ENCODE results near the gene HEMGN. TPM values are rescaled to one million over a fixed set of nuclear protein-coding genes. Genes with fewer than 3 reads are reported as not detected.

The HEMGN gene
- total and polyA plus RNA-seq, 2 of the 4 experiments (the other 2 are of a cell fraction) = not detected

GRCh38 chr9:97963232-97963631 lies 25.3 kb upstream of the HEMGN start:
- Histone ChIP-seq H4K5ac (ENCODE audit: low read depth, low read length) (no peak overlapping the region), H3K56ac (ENCODE audit: extremely low read depth, insufficient read depth, low read length) (no peak overlapping the region), H3K14ac (replicated peaks; ENCODE audit: low read depth, low read length) (no peak overlapping the region), H3K36me3 (ENCODE audit: control insufficient read depth, insufficient read depth, low read length) (no peaks in the 10 kb centered on the region), H2AFZ (replicated peaks; ENCODE audit: low read length, poor library complexity) (no peak overlapping the region), H3K27ac (ENCODE audit: insufficient read depth, low read length) (no peak overlapping the region), H3K4ac (ENCODE audit: low read depth, low read length) (no peak overlapping the region), H3K27me3 (ENCODE audit: control insufficient read depth, insufficient read depth, low read length) (peaks cover 24% of the 10 kb centered on the region), H2BK15ac (ENCODE audit: low read depth, low read length) (no peak overlapping the region), H3K79me1 (ENCODE audit: low read depth in 1 of 2, low read length in 2 of 2) (no peaks in the 10 kb centered on the region), H2BK120ac (ENCODE audit: low read depth, low read length) (no peak overlapping the region), H3K23ac (ENCODE audit: low read depth, low read length) (peak overlapping the region; percentile 34; the same call in 1 of the 2 replicates), H3K18ac (ENCODE audit: low read depth, low read length) (no peak overlapping the region), H3K4me1 (ENCODE audit: control insufficient read depth, insufficient read depth, low read length) (peaks cover 6% of the 10 kb centered on the region), H2BK5ac (ENCODE audit: low read depth, low read length, poor library complexity, severe bottlenecking) (no peak overlapping the region), H2BK20ac (ENCODE audit: low read depth, low read length) (no peak overlapping the region), H4K8ac (ENCODE audit: low read depth in 2 of 2, low read length in 2 of 2) (no peak overlapping the region), H2AK9ac (replicated peaks; ENCODE audit: low read depth, low read length, poor library complexity) (no peak overlapping the region), H3K4me3 (ENCODE audit: insufficient read depth, low read depth, low read length) (no peak overlapping the region), H3K9ac (ENCODE audit: low read depth, low read length) (no peak overlapping the region), H4K20me1 (ENCODE audit: insufficient read depth, low read length) (no peaks in the 10 kb centered on the region), H4K91ac (ENCODE audit: insufficient read depth, low read depth, low read length) (no peak overlapping the region), H2AK5ac (ENCODE audit: low read depth, low read length) (no peak overlapping the region), H3K9me1 (ENCODE audit: insufficient read depth, low read length) (no peaks in the 10 kb centered on the region), H3K4me2 (ENCODE audit: low read depth, low read length) (no peak overlapping the region), H3K9me3 (ENCODE audit: control insufficient read depth, insufficient read depth, low read length) (no peaks in the 10 kb centered on the region)
- ChIA-PET CTCF (no interaction called here), POLR2A (ENCODE audit: unreplicated experiment) (no interaction called here)
- intact Hi-C loops (cut with micrococcal nuclease) (no loop called here), in situ Hi-C loops (cut with MboI; ENCODE audit: low sequenced_read_pairs) (no loop called here), dilution Hi-C loops (cut with HindIII; ENCODE audit: low sequenced_read_pairs, unreplicated experiment) (no loop called here)
- WGBS, 2 experiments (ENCODE audit: extremely low coverage in 2 of 2, insufficient read length in 1 of 2) = no CpG with 5 or more reads among the region's 2 CpGs
- ATAC-seq (ENCODE audit: low read depth) = no peak
- TF ChIP-seq MXI1 (IDR thresholded peaks at IDR 0.05; ENCODE audit: borderline replicate concordance, low read depth, low read length) (no peak), NFE2L2 (IDR thresholded peaks at IDR 0.05; ENCODE audit: low read depth, low read length) (no peak), CHD1 (IDR thresholded peaks at IDR 0.05; ENCODE audit: low read depth, low read length) (no peak), RFX5 (IDR thresholded peaks at IDR 0.05; ENCODE audit: low read depth, low read length) (no peak), RCOR1 (IDR thresholded peaks at IDR 0.05; ENCODE audit: insufficient replicate concordance, low read length) (no peak), CTCF (conservative IDR thresholded peaks at IDR 0.05; ENCODE audit: low read depth, low read length) (no peak), FOS (IDR thresholded peaks at IDR 0.05; ENCODE audit: low read depth, low read length) (no peak), RAD21 (IDR thresholded peaks at IDR 0.05; ENCODE audit: low read length) (no peak), BHLHE40 (IDR thresholded peaks at IDR 0.05; ENCODE audit: low read depth, low read length) (no peak), POLR2A (IDR thresholded peaks at IDR 0.05; ENCODE audit: low read depth, low read length) (no peak)
- TF ChIP-seq, protein P1, sequence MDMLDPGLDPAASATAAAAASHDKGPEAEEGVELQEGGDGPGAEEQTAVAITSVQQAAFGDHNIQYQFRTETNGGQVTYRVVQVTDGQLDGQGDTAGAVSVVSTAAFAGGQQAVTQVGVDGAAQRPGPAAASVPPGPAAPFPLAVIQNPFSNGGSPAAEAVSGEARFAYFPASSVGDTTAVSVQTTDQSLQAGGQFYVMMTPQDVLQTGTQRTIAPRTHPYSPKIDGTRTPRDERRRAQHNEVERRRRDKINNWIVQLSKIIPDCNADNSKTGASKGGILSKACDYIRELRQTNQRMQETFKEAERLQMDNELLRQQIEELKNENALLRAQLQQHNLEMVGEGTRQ (IDR thresholded peaks at IDR 0.05; ENCODE audit: low read depth, low read length) = no peak
- BruUV-seq (replicated peaks) = no TSS peak
- no peak for DNase-seq
